Measurements from ENCODE around the gene ACTR2.
"Not testable (repeated sequence)": the region's sequence is repeated elsewhere in the genome, so short reads cannot be mapped to it uniquely, and the experiment has no call there.

The ACTR2 gene

DNA sequence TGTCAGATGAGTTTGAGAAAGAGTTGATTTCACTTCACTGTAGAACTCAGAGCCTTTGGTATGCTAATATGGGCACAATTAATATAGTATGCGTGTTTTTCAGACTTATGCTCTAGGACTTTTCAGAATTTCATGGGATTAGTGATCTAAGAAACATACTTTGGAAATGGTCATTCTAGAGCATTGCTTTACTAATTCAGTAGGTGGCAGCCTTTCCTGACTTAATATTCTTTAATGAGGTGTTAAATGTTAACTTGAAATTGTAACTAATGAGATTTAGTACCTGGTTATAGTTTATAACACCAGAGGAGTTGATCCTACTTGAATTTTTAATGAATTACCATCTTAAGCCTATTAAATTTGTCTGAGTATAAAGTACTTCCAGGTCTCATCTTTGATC is 28.4 kb downstream of the ACTR2 start:
- no CpG with 5 or more reads among the region's 1 CpG for whole genome bisulfite sequencing, 2 donors (ENCODE audit: extremely low coverage in 2 of 2, insufficient read length in 2 of 2, insufficient replicate concordance in 1 of 2)
- Histone ChIP-seq H3K23ac (ENCODE audit: low read depth, low read length, poor library complexity) (no peak overlapping the region), H3K9ac (ENCODE audit: low read depth, low read length, poor library complexity) (no peak overlapping the region), H3K18ac (ENCODE audit: low read length) (no peak overlapping the region), H3K79me1 (ENCODE audit: low read depth, low read length) (no peaks in the 10 kb centered on the region), H4K91ac (ENCODE audit: low read depth, low read length, poor library complexity) (no peak overlapping the region), H3K4me1 (ENCODE audit: control insufficient read depth in 2 of 2, insufficient read depth in 1 of 2, low read depth in 1 of 2, low read length in 2 of 2) (no peaks in the 10 kb centered on the region), H2BK15ac (ENCODE audit: low read length) (no peak overlapping the region), H3K4me2 (ENCODE audit: insufficient read depth, low read length, poor library complexity, severe bottlenecking) (no peak overlapping the region), H3K27ac (replicated peaks; ENCODE audit: low read length) (no peak overlapping the region), H3K36me3 (replicated peaks in 1 of 2; ENCODE audit: control insufficient read depth in 2 of 2, insufficient read depth in 2 of 2, low read length in 2 of 2) (peaks cover 2 to 83% of the 10 kb centered on the region in 2 donors), H2BK120ac (ENCODE audit: low read depth, low read length) (no peak overlapping the region), H2BK12ac (ENCODE audit: low read length) (no peak overlapping the region), H3K14ac (ENCODE audit: low read length) (no peak overlapping the region), H2AFZ (ENCODE audit: low read length) (no peak overlapping the region), H4K8ac (ENCODE audit: low read depth, low read length) (no peak overlapping the region), H2BK5ac (ENCODE audit: low read length) (no peak overlapping the region), H3K27me3 (ENCODE audit: control insufficient read depth in 3 of 3, insufficient read depth in 3 of 3, low read depth in 1 of 3, low read length in 3 of 3) (no peaks in the 10 kb centered on the region), H3K4me3 (ENCODE audit: low read length in 2 of 2) (no peak overlapping the region), H2AK5ac (ENCODE audit: low read depth, low read length) (no peak overlapping the region), H3K4ac (ENCODE audit: low read length) (no peak overlapping the region), H3K9me3 (replicated peaks in 1 of 2; ENCODE audit: control insufficient read depth in 2 of 2, insufficient read depth in 1 of 2, low read depth in 1 of 2, low read length in 2 of 2) (no peaks in the 10 kb centered on the region)
- DNase-seq (ENCODE audit: low spot score), result no peak

GRCh38 chr2:65257866-65258265 is 30.2 kb downstream of the ACTR2 start:
- peaks cover 2 to 86% of the 10 kb centered on the region in 2 donors for H3K36me3 ChIP-seq (replicated peaks in 1 of 2; ENCODE audit: control insufficient read depth in 2 of 2, insufficient read depth in 2 of 2, low read length in 2 of 2)

DNA sequence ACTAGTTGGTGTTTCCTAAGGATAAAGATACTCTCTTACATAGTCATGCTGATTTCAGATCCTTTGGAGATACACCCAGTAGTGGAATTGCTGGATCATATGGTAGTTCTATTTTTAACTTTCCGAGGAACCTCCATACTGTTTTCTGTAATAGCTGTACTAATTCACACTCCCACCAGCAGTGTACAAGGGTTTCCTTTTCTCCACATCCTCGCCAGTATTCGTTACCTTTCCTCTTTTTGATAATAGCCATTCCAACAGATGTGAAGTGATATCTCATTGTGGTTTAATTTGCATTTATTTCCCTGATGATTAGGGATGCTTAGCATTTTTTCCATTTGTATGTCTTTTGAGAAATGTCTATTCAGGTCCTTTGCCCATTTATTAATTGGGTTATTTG is 34.0 kb downstream of the ACTR2 start:
- Histone ChIP-seq H3K18ac (ENCODE audit: low read length) (no peak overlapping the region), H2BK12ac (ENCODE audit: low read length) (no peak overlapping the region), H3K4me1 (ENCODE audit: control insufficient read depth in 2 of 2, insufficient read depth in 1 of 2, low read depth in 1 of 2, low read length in 2 of 2) (no peaks in the 10 kb centered on the region), H2AFZ (ENCODE audit: low read length) (no peak overlapping the region), H3K4ac (ENCODE audit: low read length) (no peak overlapping the region), H3K27me3 (ENCODE audit: control insufficient read depth in 3 of 3, insufficient read depth in 3 of 3, low read depth in 1 of 3, low read length in 3 of 3) (no peaks in the 10 kb centered on the region), H3K36me3 (replicated peaks in 1 of 2; ENCODE audit: control insufficient read depth in 2 of 2, insufficient read depth in 2 of 2, low read length in 2 of 2) (peaks cover 4 to 80% of the 10 kb centered on the region in 2 donors), H3K4me3 (ENCODE audit: low read length in 2 of 2) (no peak overlapping the region), H3K9ac (ENCODE audit: low read depth, low read length, poor library complexity) (no peak overlapping the region), H2BK15ac (ENCODE audit: low read length) (no peak overlapping the region), H2BK120ac (ENCODE audit: low read depth, low read length) (no peak overlapping the region), H2BK5ac (ENCODE audit: low read length) (no peak overlapping the region), H4K8ac (ENCODE audit: low read depth, low read length) (no peak overlapping the region), H3K14ac (ENCODE audit: low read length) (no peak overlapping the region), H3K4me2 (ENCODE audit: insufficient read depth, low read length, poor library complexity, severe bottlenecking) (no peak overlapping the region), H3K27ac (replicated peaks; ENCODE audit: low read length) (no peak overlapping the region), H3K79me1 (ENCODE audit: low read depth, low read length) (no peaks in the 10 kb centered on the region), H4K91ac (ENCODE audit: low read depth, low read length, poor library complexity) (no peak overlapping the region), H3K23ac (ENCODE audit: low read depth, low read length, poor library complexity) (no peak overlapping the region), H2AK5ac (ENCODE audit: low read depth, low read length) (no peak overlapping the region), H3K9me3 (replicated peaks in 1 of 2; ENCODE audit: control insufficient read depth in 2 of 2, insufficient read depth in 1 of 2, low read depth in 1 of 2, low read length in 2 of 2) (no peaks in the 10 kb centered on the region)
- no peak for DNase-seq (ENCODE audit: low spot score)
- WGBS, 2 donors (ENCODE audit: extremely low coverage in 2 of 2, insufficient read length in 2 of 2, insufficient replicate concordance in 1 of 2), result no CpG with 5 or more reads among the region's 3 CpGs

More at GRCh38 chr2:65257866-65258265, 30.2 kb downstream of the ACTR2 start:
- H2BK12ac ChIP-seq (ENCODE audit: low read length); H3K14ac ChIP-seq (ENCODE audit: low read length); H3K4ac ChIP-seq (ENCODE audit: low read length); H3K27me3 ChIP-seq (ENCODE audit: control insufficient read depth in 3 of 3, insufficient read depth in 3 of 3, low read depth in 1 of 3, low read length in 3 of 3); H2BK120ac ChIP-seq (ENCODE audit: low read depth, low read length); H2AK5ac ChIP-seq (ENCODE audit: low read depth, low read length); H2AFZ ChIP-seq (ENCODE audit: low read length); H2BK15ac ChIP-seq (ENCODE audit: low read length); H2BK5ac ChIP-seq (ENCODE audit: low read length); H4K91ac ChIP-seq (ENCODE audit: low read depth, low read length, poor library complexity); H3K18ac ChIP-seq (ENCODE audit: low read length); H3K4me2 ChIP-seq (ENCODE audit: insufficient read depth, low read length, poor library complexity, severe bottlenecking); H3K4me1 ChIP-seq (ENCODE audit: control insufficient read depth in 2 of 2, insufficient read depth in 1 of 2, low read depth in 1 of 2, low read length in 2 of 2); H3K27ac ChIP-seq (replicated peaks; ENCODE audit: low read length); H3K9me3 ChIP-seq (replicated peaks in 1 of 2; ENCODE audit: control insufficient read depth in 2 of 2, insufficient read depth in 1 of 2, low read depth in 1 of 2, low read length in 2 of 2); H3K79me1 ChIP-seq (ENCODE audit: low read depth, low read length); H3K23ac ChIP-seq (ENCODE audit: low read depth, low read length, poor library complexity); DNase-seq (ENCODE audit: low spot score); H4K8ac ChIP-seq (ENCODE audit: low read depth, low read length); H3K4me3 ChIP-seq (ENCODE audit: low read length in 2 of 2); H3K9ac ChIP-seq (ENCODE audit: low read depth, low read length, poor library complexity): not testable (repeated sequence)

GRCh38 chr2:65263262-65263661 is 35.6 kb downstream of the ACTR2 start:
- H3K36me3 ChIP-seq (replicated peaks in 1 of 2; ENCODE audit: control insufficient read depth in 2 of 2, insufficient read depth in 2 of 2, low read length in 2 of 2), result peaks cover 6 to 85% of the 10 kb centered on the region in 2 donors
- H3K9ac ChIP-seq (ENCODE audit: low read depth, low read length, poor library complexity), result no peak overlapping the region
- no peak overlapping the region for H2AK5ac ChIP-seq (ENCODE audit: low read depth, low read length)

More at GRCh38 chr2:65263262-65263661, 35.6 kb downstream of the ACTR2 start:
- no peak overlapping the region for H3K27ac ChIP-seq (replicated peaks; ENCODE audit: low read length)
- peaks cover 0 to 3% of the 10 kb centered on the region in 2 donors for H3K4me1 ChIP-seq (ENCODE audit: control insufficient read depth in 2 of 2, insufficient read depth in 1 of 2, low read depth in 1 of 2, low read length in 2 of 2)
- no peak overlapping the region for H3K4ac ChIP-seq (ENCODE audit: low read length)
- H3K23ac ChIP-seq (ENCODE audit: low read depth, low read length, poor library complexity), result no peak overlapping the region
- no peaks in the 10 kb centered on the region for H3K79me1 ChIP-seq (ENCODE audit: low read depth, low read length)
- H4K8ac ChIP-seq (ENCODE audit: low read depth, low read length), result no peak overlapping the region
- no peak overlapping the region for H2BK5ac ChIP-seq (ENCODE audit: low read length)
- no peak overlapping the region for H3K14ac ChIP-seq (ENCODE audit: low read length)
- no peaks in the 10 kb centered on the region for H3K27me3 ChIP-seq (ENCODE audit: control insufficient read depth in 3 of 3, insufficient read depth in 3 of 3, low read depth in 1 of 3, low read length in 3 of 3)
- H3K4me3 ChIP-seq (ENCODE audit: low read length in 2 of 2), result no peak overlapping the region
- no peaks in the 10 kb centered on the region for H3K9me3 ChIP-seq (replicated peaks in 1 of 2; ENCODE audit: control insufficient read depth in 2 of 2, insufficient read depth in 1 of 2, low read depth in 1 of 2, low read length in 2 of 2)
- no peak overlapping the region for H2BK120ac ChIP-seq (ENCODE audit: low read depth, low read length)
- DNase-seq (ENCODE audit: low spot score), result no peak
- no peak overlapping the region for H3K4me2 ChIP-seq (ENCODE audit: insufficient read depth, low read length, poor library complexity, severe bottlenecking)
- no peak overlapping the region for H4K91ac ChIP-seq (ENCODE audit: low read depth, low read length, poor library complexity)
- H2BK15ac ChIP-seq (ENCODE audit: low read length), result no peak overlapping the region
- H2BK12ac ChIP-seq (ENCODE audit: low read length), result no peak overlapping the region
- no CpG with 5 or more reads among the region's 1 CpG for WGBS, 2 donors (ENCODE audit: extremely low coverage in 2 of 2, insufficient read length in 2 of 2, insufficient replicate concordance in 1 of 2)
- H3K18ac ChIP-seq (ENCODE audit: low read length), result no peak overlapping the region
- H2AFZ ChIP-seq (ENCODE audit: low read length), result no peak overlapping the region
